AG04449 (cell line): ENCODE measurements around the gene BCL7B.
"Not testable (repeated sequence)": the region's sequence is repeated elsewhere in the genome, so short reads cannot be mapped to it uniquely, and the experiment has no call there.

ENCODE experiments used
- CTCF ChIA-PET: fragments of 350-600 bp; formaldehyde crosslinking; extraction: SDS; loops from one replicate; lab custom pipeline; 2021; ENCODE audit warnings: antibody characterized with exemption; lab: Yijun Ruan, JAX
- POLR2A ChIA-PET: fragments of 400-600, 350-600 bp; formaldehyde crosslinking; extraction: SDS; loops from one replicate; lab custom pipeline; 2020; ENCODE audit warnings: antibody characterized with exemption, inconsistent platforms; lab: Yijun Ruan, JAX
- DNase-seq: peaks from one replicate; pipeline ENCODE4 v3.0.0-alpha.2; 2010; ENCODE audit warnings: low read depth, low spot score
- H3K4me3 ChIP-seq: 2 replicates; pipeline ENCODE4 v1.5.1; 2011; ENCODE audit warnings: low read depth, mild to moderate bottlenecking, control low read depth, low read length
- CTCF ChIP-seq: IDR thresholded peaks from one replicate; pipeline ENCODE4 v1.5.1; 2011; ENCODE audit warnings: mild to moderate bottlenecking, moderate library complexity, low read length, control low read depth, inconsistent platforms; ENCODE audit not compliant: insufficient read depth; ENCODE audit errors: missing control alignments

BCL7B gene

GRCh38 chr7:73585196-73585595 is 27.7 kb upstream of the BCL7B start:
- no peak for TF ChIP-seq CTCF
- CTCF ChIA-PET: interaction anchor here (1.1 to 7.7 kb wide), 4 partner anchors 9 to 141 kb away, joined by 3 to 62 read pairs (median 3); no protein-coding TSS in a partner anchor
- POLR2A ChIA-PET: interaction anchor here (0.6 kb wide), 1 partner anchor 19 kb away, joined by 3 read pairs; no protein-coding TSS in a partner anchor
- no peak overlapping the region for H3K4me3 ChIP-seq
- DNase-seq: no peak

GRCh38 chr7:73582664-73583202 is 25.2 kb upstream of the BCL7B start:
- no peak overlapping the region for H3K4me3 ChIP-seq
- ChIA-PET POLR2A (interaction anchor here (1.1 kb wide), 1 partner anchor 122 kb away, joined by 3 read pairs; no protein-coding TSS in a partner anchor), CTCF (interaction anchor here (0.6 to 7.7 kb wide), 2 partner anchors 23 to 48 kb away, joined by 3 to 62 read pairs; no protein-coding TSS in a partner anchor)
- DNase-seq: no peak
- no peak for TF ChIP-seq CTCF

- CTCF ChIA-PET: interaction anchor here (7.7 kb wide), 1 partner anchor 24 kb away, joined by 62 read pairs; no protein-coding TSS in a partner anchor
- H3K4me3 ChIP-seq, DNase-seq, POLR2A ChIA-PET: not testable (repeated sequence)
These were observed 23.5 kb upstream of the BCL7B start for GRCh38 chr7:73581006-73581405.

- ChIA-PET CTCF (interaction anchor here (1.6 to 2.9 kb wide), 3 partner anchors 9 to 28 kb away, joined by 6 to 14 read pairs (median 11); no protein-coding TSS in a partner anchor), POLR2A (interaction anchor here (0.8 to 1.4 kb wide), 6 partner anchors 11 to 46 kb away, joined by 3 to 9 read pairs (median 4); partner anchors contain the start of gene BCL7B)
- peak; percentile 77 for DNase-seq
- peak within 1 kb of the TSS; percentile 91 for H3K4me3 ChIP-seq
- TF ChIP-seq CTCF: peak; percentile 30
These were observed 21.0 kb upstream of the BCL7B start, which contains the start of gene TBL2 for GRCh38 chr7:73578342-73579128. TSS of gene TBL2 (minus strand) at chr7:73578579. CDS start at chr7:73578549, 30 bp downstream.

- ChIA-PET CTCF (interaction anchor here (1.3 to 2.9 kb wide), 4 partner anchors 10 to 148 kb away, joined by 4 to 14 read pairs (median 8); no protein-coding TSS in a partner anchor), POLR2A (interaction anchor here (0.8 to 1.4 kb wide), 6 partner anchors 10 to 45 kb away, joined by 3 to 9 read pairs (median 4); partner anchors contain the start of gene BCL7B)
- no peak for TF ChIP-seq CTCF
- peak overlapping the region; percentile 91 for H3K4me3 ChIP-seq
- DNase-seq: no peak
These were observed 20.3 kb upstream of the BCL7B start for GRCh38 chr7:73577627-73578341.

- no peak for TF ChIP-seq CTCF
- POLR2A ChIA-PET: no interaction called here
- H3K4me3 ChIP-seq: no peak overlapping the region
- DNase-seq: no peak
- CTCF ChIA-PET: no interaction called here
These were observed 16.3 kb upstream of the BCL7B start for GRCh38 chr7:73573791-73574190.
